BE2C (cell line): ENCODE measurements around the gene UNG.

Experiments
- DNase-seq: peaks from one replicate; pipeline ENCODE4 v3.0.0-alpha.2; 2020
- H3K27me3 ChIP-seq: fragments of 250-450 bp; sonication (Bioruptor Pico); 2 replicates; pipeline ENCODE4 v1.5.1; 2020; ENCODE audit warnings: mild to moderate bottlenecking
- H3K36me3 ChIP-seq: fragments of 250-450 bp; sonication (Bioruptor Pico); 2 replicates; pipeline ENCODE4 v1.5.1; 2020; ENCODE audit warnings: mild to moderate bottlenecking
- H3K4me1 ChIP-seq: fragments of 250-450 bp; sonication (Bioruptor Pico); 2 replicates; pipeline ENCODE4 v1.5.1; 2020
- H3K4me3 ChIP-seq: 2 replicates; pipeline ENCODE4 v1.5.1; 2011; ENCODE audit warnings: low read depth, low read length
- H3K9me3 ChIP-seq: fragments of 250-450 bp; sonication (Bioruptor Pico); 2 replicates; pipeline ENCODE4 v1.5.1; 2020
- TF ChIP-seq, protein P1 (sequence below): IDR thresholded peaks from 2 replicates; pipeline ENCODE4 v1.5.1; 2012; ENCODE audit warnings: mild to moderate bottlenecking, low read depth, low read length

The UNG gene

DNA sequence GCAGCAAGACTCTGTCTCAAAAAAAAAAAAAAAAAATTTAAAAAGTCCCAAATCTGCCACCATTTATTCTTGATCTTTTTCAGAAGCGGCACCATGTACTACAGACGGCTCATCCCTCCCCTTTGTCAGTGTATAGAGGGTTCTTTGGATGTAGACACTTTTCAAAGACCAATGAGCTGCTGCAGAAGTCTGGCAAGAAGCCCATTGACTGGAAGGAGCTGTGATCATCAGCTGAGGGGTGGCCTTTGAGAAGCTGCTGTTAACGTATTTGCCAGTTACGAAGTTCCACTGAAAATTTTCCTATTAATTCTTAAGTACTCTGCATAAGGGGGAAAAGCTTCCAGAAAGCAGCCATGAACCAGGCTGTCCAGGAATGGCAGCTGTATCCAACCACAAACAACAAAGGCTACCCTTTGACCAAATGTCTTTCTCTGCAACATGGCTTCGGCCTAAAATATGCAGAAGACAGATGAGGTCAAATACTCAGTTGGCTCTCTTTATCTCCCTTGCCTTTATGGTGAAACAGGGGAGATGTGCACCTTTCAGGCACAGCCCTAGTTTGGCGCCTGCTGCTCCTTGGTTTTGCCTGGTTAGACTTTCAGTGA, 12.5 kb downstream of the UNG start:
- DNase-seq: no peak
- Histone ChIP-seq H3K36me3 (peaks cover 45% of the 10 kb centered on the region), H3K9me3 (no peaks in the 10 kb centered on the region), H3K27me3 (no peaks in the 10 kb centered on the region), H3K4me1 (peaks cover 10% of the 10 kb centered on the region), H3K4me3 (no peak overlapping the region)
- TF ChIP-seq, protein P1, sequence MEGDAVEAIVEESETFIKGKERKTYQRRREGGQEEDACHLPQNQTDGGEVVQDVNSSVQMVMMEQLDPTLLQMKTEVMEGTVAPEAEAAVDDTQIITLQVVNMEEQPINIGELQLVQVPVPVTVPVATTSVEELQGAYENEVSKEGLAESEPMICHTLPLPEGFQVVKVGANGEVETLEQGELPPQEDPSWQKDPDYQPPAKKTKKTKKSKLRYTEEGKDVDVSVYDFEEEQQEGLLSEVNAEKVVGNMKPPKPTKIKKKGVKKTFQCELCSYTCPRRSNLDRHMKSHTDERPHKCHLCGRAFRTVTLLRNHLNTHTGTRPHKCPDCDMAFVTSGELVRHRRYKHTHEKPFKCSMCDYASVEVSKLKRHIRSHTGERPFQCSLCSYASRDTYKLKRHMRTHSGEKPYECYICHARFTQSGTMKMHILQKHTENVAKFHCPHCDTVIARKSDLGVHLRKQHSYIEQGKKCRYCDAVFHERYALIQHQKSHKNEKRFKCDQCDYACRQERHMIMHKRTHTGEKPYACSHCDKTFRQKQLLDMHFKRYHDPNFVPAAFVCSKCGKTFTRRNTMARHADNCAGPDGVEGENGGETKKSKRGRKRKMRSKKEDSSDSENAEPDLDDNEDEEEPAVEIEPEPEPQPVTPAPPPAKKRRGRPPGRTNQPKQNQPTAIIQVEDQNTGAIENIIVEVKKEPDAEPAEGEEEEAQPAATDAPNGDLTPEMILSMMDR: no peak

- Histone ChIP-seq H3K27me3 (no peaks in the 10 kb centered on the region), H3K4me3 (peak overlapping the region; percentile 63), H3K4me1 (peaks cover 10% of the 10 kb centered on the region), H3K36me3 (peaks cover 35% of the 10 kb centered on the region), H3K9me3 (no peaks in the 10 kb centered on the region)
- TF ChIP-seq, protein P1: no peak
- DNase-seq: peak; percentile 89
These were observed 13.6 kb downstream of the UNG start for GRCh38 chr12:109110988-109111495.

- Histone ChIP-seq H3K9me3 (no peaks in the 10 kb centered on the region), H3K4me1 (peaks cover 10% of the 10 kb centered on the region), H3K27me3 (no peaks in the 10 kb centered on the region), H3K36me3 (peaks cover 23% of the 10 kb centered on the region), H3K4me3 (no peak overlapping the region)
- DNase-seq: no peak
- TF ChIP-seq, protein P1: no peak
These were observed 15.5 kb downstream of the UNG start for GRCh38 chr12:109112720-109113465.

- TF ChIP-seq, protein P1: no peak
- no peak overlapping the region for H3K4me3 ChIP-seq
- no peaks in the 10 kb centered on the region for H3K9me3 ChIP-seq
- no peak for DNase-seq
- H3K27me3 ChIP-seq: no peaks in the 10 kb centered on the region
- peaks cover 14% of the 10 kb centered on the region for H3K36me3 ChIP-seq
- peaks cover 10% of the 10 kb centered on the region for H3K4me1 ChIP-seq
These were observed 16.4 kb downstream of the UNG start for GRCh38 chr12:109113661-109114321.

GRCh38 chr12:109114644-109115043, 17.2 kb downstream of the UNG start:
- Histone ChIP-seq H3K4me3 (no peak overlapping the region), H3K27me3 (no peaks in the 10 kb centered on the region), H3K4me1 (peaks cover 10% of the 10 kb centered on the region), H3K36me3 (peaks cover 9% of the 10 kb centered on the region), H3K9me3 (no peaks in the 10 kb centered on the region)
- no peak for DNase-seq
- TF ChIP-seq, protein P1: no peak

DNA sequence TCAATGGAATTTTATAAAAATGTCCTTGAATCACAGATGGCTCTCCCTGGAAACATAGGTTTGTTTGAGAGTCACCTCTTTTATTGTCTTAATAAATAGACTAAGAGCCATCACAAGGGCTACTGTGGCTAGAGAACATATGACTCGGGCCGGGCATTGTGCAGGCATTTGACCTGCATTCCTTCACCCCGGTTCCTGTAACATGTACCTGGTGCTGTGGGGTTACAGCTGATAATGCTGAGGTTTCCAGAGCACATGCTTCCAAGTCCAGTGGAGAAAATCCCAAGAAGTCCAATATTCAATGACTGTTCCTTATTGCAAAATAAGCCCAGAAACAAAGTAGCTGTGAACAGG, 18.0 kb downstream of the UNG start:
- Histone ChIP-seq H3K4me1 (peaks cover 4% of the 10 kb centered on the region), H3K27me3 (no peaks in the 10 kb centered on the region), H3K9me3 (no peaks in the 10 kb centered on the region), H3K4me3 (no peak overlapping the region), H3K36me3 (peaks cover 2% of the 10 kb centered on the region)
- no peak for DNase-seq
- TF ChIP-seq, protein P1: no peak
